ENCODE data around the gene PTPRH. TPM values are rescaled to one million over a fixed set of nuclear protein-coding genes. Genes with fewer than 3 reads are reported as not detected.
"Not testable (repeated sequence)": the region's sequence is repeated elsewhere in the genome, so short reads cannot be mapped to it uniquely, and the experiment has no call there.

The PTPRH gene
- total and polyA plus RNA-seq, 12 donors, result 0.25 to 7.5 (median 2.4) TPM

DNA sequence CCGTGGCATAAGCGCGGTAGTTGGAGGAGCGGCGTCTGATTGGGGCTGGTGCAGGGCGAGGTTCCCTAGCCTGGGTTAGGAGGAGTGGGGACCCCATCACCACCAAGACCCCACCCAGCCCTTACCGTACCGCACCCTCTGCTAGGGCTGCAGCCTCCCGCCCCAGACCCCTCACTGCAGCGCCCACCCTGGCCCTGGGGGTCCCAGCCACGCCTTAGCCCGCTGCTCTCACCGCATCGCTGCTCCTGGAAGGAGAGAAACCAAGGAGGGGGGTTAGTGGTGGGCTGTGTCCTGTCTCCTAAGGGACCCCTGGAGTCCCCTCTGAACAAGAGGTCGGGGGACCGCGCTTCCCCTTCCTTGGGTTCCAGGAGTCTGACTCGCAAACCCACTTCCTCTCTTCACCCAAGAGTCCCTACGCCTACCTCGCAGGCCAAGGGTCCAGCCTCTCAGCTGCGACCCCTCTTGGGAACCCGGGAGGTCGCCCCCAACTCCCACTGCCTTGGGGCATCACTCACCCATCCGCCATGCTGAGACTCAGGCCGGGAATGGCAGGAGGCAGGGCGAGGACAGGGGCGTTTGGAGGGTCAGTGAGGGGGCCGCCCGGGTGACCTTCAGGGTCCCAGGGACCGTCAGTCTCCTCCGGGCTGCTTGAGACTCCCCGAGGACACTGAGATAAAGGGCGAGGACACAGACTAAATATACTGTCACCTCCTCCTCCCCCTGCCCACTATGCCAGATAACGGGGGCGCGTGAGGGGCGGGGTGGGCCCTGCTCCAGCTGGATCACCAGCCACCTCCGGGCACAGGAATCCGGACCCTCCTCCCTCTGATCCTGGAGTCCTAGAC lies 52.0 kb downstream of the PTPRH start, which contains the start of gene TNNI3:
TNNI3 (minus strand) TSS at position 669 of the 845 bp plus-strand sequence; CDS start at position 526, 143 bp downstream.
- H3K27me3 ChIP-seq, result peaks cover 0 to 58% (median 41%) of the 10 kb centered on the region in 7 donors
- WGBS, 2 donors, result 16 to 25% methylated on average over 39 of the region's 39 CpGs
- peaks cover 0 to 42% (median 15%) of the 10 kb centered on the region in 9 donors for H3K4me1 ChIP-seq
- intact Hi-C loops (cut with DNase I), result no loop called here
- no peaks in the 10 kb centered on the region for H3K9me3 ChIP-seq
- peak; percentile 32 to 70 (median 60) for ATAC-seq
- peak within 1 kb of the TSS; percentile 68 to 100 (median 92) for H3K27ac ChIP-seq
- H3K4me3 ChIP-seq, result peak within 1 kb of the TSS; percentile 26 to 78 (median 64)
- TF ChIP-seq, protein P1, sequence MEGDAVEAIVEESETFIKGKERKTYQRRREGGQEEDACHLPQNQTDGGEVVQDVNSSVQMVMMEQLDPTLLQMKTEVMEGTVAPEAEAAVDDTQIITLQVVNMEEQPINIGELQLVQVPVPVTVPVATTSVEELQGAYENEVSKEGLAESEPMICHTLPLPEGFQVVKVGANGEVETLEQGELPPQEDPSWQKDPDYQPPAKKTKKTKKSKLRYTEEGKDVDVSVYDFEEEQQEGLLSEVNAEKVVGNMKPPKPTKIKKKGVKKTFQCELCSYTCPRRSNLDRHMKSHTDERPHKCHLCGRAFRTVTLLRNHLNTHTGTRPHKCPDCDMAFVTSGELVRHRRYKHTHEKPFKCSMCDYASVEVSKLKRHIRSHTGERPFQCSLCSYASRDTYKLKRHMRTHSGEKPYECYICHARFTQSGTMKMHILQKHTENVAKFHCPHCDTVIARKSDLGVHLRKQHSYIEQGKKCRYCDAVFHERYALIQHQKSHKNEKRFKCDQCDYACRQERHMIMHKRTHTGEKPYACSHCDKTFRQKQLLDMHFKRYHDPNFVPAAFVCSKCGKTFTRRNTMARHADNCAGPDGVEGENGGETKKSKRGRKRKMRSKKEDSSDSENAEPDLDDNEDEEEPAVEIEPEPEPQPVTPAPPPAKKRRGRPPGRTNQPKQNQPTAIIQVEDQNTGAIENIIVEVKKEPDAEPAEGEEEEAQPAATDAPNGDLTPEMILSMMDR (IDR thresholded peaks at IDR 0.05), result no peak
- H3K36me3 ChIP-seq, result peaks cover 0 to 56% (median 0%) of the 10 kb centered on the region in 9 donors
- DNase-seq, result peak; percentile 66 to 74

DNA sequence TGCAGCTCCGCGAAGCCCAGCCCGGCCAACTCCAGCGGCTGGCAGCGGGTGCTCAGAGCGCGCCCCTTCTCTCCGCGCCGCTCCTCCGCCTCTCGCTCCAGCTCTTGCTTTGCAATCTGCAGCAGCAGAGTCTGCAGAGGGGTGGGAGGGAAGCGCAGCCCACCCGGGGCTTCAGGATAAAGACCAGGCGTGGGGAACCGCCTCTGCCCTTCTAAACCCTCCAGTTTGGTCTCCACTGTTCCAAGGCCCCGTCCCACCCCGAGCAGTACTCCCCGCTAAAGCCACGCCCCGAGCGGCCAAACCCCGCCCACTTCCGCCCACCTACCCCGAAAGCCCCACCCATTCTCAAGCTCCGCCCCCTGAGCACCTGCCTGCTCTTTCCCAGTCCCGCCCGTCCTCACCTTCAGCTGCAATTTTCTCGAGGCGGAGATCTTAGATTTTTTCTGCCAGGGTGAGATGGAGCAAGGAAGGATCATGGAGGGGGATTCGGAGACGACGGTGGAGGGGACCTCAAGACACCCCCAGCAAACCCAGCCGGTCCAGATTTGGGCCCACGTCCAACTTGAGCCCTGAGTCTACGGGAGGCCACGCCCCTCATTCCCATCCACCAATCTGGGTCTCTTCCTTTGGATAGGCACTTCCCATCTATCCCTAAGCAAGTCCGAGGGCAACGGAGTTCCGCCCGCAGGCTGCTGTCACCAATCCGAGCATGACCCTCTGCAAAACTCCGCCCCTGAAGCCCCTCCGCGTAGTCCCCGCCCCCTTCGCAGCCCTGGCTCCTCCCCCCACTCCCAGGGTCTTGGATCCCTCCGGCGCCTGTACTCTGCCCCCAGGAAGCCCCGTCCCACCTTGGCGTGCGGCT lies 52.9 kb downstream of the PTPRH start:
- TF ChIP-seq, protein P1 (IDR thresholded peaks at IDR 0.05), result no peak
- peaks cover 0 to 56% (median 0%) of the 10 kb centered on the region in 9 donors for H3K36me3 ChIP-seq
- peak overlapping the region in 9 of 10 donors; percentile 77 to 100 (median 95) for H3K27ac ChIP-seq
- 2 to 4% methylated on average over 52 of the region's 52 CpGs for WGBS, 2 donors
- ATAC-seq (peak in 7 of 8 donors; percentile 23 to 67 (median 48)), DNase-seq (peak; percentile 69 to 70)
- H3K4me1 ChIP-seq, result peaks cover 0 to 48% (median 15%) of the 10 kb centered on the region in 9 donors
- H3K4me3 ChIP-seq, result peak overlapping the region; percentile 26 to 78 (median 64)
- intact Hi-C loops (cut with DNase I), result no loop called here
- H3K9me3 ChIP-seq, result peaks cover 0 to 7% (median 0%) of the 10 kb centered on the region in 11 donors
- peaks cover 0 to 49% (median 32%) of the 10 kb centered on the region in 7 donors for H3K27me3 ChIP-seq

DNA sequence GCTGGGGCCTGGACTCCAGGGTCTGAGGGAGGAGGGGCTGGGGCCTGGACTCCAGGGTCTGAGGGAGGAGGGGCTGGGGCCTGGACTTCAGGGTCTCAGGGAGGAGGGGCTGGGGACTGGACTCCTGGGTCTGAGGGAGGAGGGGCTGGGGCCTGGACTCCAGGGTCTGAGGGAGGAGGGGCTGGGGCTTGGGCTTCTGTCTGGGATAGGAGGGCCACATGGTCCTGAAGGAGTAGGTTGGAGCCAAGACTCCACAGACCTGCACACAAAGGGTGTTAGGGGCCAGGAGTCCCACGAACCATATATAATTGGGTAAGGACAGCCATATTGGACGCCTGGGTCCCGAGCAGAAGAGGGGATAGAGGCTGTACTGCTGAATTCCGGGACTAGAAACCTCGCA lies 53.5 kb downstream of the PTPRH start:
- H3K36me3 ChIP-seq, result peaks cover 0 to 56% (median 0%) of the 10 kb centered on the region in 9 donors
- intact Hi-C loops (cut with DNase I); H3K9me3 ChIP-seq; ATAC-seq; DNase-seq: not testable (repeated sequence)
- peak overlapping the region in 5 of 10 donors; percentile 61 to 100 (median 95) for H3K27ac ChIP-seq
- peak overlapping the region; percentile 26 to 78 (median 64) for H3K4me3 ChIP-seq
- H3K4me1 ChIP-seq, result peaks cover 3 to 48% (median 14%) of the 10 kb centered on the region in 9 donors
- 7 to 10% methylated on average over 5 of the region's 5 CpGs for WGBS, 2 donors
- peaks cover 0 to 43% (median 26%) of the 10 kb centered on the region in 7 donors for H3K27me3 ChIP-seq

DNA sequence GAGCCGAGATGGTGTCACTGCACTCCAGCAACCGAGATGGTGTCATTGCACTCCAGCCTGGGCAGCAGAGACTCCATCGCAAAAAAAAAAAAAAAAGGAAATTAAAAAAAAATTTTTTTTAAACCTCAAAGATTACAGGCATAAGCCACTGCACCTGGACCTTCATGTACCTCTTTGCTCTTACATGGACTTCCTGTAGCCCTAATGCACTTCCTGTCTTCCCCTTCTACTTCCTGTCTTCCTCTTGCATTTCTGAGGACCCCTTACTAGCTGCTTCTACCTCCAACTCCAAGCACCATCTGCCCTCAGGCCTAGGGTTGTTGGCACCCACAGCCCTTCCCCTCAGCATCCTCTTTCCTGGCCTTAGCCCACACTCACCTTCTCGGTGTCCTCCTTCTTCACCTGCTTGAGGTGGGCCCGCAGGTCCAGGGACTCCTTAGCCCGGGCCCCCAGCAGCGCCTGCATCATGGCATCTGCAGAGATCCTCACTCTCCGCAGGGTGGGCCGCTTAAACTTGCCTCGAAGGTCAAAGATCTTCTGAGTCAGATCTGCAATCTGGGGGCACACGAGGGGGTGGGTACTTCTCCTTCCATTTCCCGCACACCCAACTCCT lies 55.5 kb downstream of the PTPRH start:
- H3K36me3 ChIP-seq, result peaks cover 0 to 58% (median 0%) of the 10 kb centered on the region in 9 donors
- H3K27me3 ChIP-seq, result peaks cover 0 to 41% (median 31%) of the 10 kb centered on the region in 7 donors
- ATAC-seq (no peak), DNase-seq (no peak)
- peak overlapping the region in 4 of 10 donors; percentile 10 to 80 (median 34) for H3K27ac ChIP-seq
- intact Hi-C loops (cut with DNase I), result no loop called here
- H3K4me1 ChIP-seq, result peaks cover 0 to 42% (median 11%) of the 10 kb centered on the region in 9 donors
- TF ChIP-seq, protein P1 (IDR thresholded peaks at IDR 0.05), result no peak
- H3K4me3 ChIP-seq, result peak overlapping the region in 8 of 10 donors; percentile 32 to 69 (median 56)
- peaks cover 0 to 7% (median 0%) of the 10 kb centered on the region in 11 donors for H3K9me3 ChIP-seq
- 69 to 72% methylated on average over 12 of the region's 12 CpGs for WGBS, 2 donors
